AG09309 (cell line): ENCODE results near the gene CWC22.

Source experiments
- DNase-seq: peaks from one replicate; pipeline ENCODE4 v3.0.0-alpha.2; 2010; ENCODE audit warnings: low read depth
- H3K4me3 ChIP-seq: 2 replicates; pipeline ENCODE4 v1.5.1; 2011; ENCODE audit warnings: mild to moderate bottlenecking, low read depth, low read length, moderate library complexity; ENCODE audit not compliant: control insufficient read depth
- CTCF ChIP-seq: IDR thresholded peaks from 2 replicates; pipeline ENCODE4 v1.5.1; 2011; ENCODE audit warnings: mild to moderate bottlenecking, low read depth, low read length, inconsistent platforms; ENCODE audit not compliant: insufficient read depth, control insufficient read depth; ENCODE audit errors: missing control alignments

The CWC22 gene

GRCh38 chr2:179898873-179899272 lies 108.2 kb downstream of the CWC22 start:
- H3K4me3 ChIP-seq: no peak overlapping the region
- peak; percentile 39 for TF ChIP-seq CTCF
- DNase-seq: no peak
